T follicular helper cell (primary cell): ENCODE data around the gene RASGRP2.
"Not testable (repeated sequence)": the region's sequence is repeated elsewhere in the genome, so short reads cannot be mapped to it uniquely, and the experiment has no call there.

Source experiments
- DNase-seq: peaks from one replicate; pipeline ENCODE4 v3.0.0-alpha.2; 2020; ENCODE audit warnings: low read depth

RASGRP2 gene

DNA sequence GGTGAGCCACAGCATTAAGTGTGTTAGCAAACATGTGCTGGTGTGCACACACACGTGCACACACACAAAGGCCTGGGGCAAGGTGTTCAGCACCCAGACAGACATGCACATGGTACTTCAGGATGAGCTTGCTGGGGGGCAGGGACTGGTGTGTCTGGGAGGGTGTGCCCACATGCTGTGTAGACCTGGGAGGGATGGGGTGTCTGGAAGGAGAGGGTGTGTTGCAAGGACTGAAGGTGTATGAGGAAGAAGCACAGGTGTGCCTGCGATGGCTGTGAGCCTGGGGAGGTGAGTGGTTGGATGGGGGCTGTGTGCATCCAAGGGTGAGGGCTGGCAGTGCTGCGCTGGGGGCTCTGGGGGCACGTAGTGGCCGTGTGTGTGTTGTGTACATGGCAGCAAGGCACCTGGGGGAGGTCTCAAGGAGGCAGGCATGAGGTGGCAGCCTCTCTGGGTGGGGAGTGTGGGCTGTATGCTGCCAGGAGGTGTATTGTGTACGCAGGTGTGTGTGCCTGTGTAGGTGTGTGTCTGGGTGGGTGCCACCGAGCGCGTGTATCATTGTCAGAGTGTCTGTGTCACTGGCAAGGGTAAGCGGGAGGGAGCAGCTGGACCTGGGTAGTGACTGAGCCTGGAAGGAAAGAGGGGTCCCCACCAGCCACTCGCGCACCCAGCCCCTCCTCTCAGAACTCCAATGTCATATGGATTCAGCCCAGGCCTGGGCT, 23.1 kb downstream of the RASGRP2 start:
- DNase-seq = no peak

DNA sequence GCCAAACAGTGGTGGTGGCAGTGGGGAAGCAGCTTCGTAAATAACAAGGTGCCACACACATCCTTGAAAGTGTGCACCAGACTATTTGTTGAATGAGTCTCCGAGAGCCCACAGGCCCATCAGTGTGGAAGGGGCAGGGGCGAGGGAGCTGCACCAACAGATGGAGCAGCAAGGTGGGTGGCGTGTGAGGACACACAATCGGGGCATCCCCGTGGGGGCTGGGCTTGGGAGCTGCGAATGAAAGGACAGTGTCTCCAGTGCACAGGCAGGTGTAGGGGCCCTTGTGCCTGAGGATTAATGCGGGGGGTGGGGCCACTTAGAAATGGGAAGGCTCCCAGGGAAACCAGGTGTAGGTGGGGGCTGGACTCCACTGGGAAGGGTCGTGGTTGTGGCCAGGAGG, 23.8 kb downstream of the RASGRP2 start:
- no peak for DNase-seq

DNA sequence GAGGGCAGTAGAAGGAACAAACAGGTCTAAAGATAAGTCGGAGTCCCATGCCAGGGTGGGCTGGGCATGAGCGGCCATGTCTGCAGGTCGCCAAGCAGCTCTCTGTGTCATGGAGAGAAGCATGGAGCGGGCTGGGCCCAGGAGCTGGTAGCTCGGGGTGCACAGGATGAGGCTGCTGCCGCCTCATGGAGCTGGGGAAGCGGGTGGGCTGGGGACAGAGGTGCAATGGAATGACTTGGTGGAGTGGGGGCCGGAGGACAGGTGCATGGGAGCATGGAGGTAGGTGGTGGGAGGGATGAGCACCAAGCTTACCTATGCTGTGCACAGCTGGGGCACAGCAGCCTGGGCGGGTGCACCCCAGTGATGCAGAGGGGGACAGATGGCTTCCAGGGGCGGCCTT, 24.5 kb downstream of the RASGRP2 start:
- DNase-seq = no peak

DNA sequence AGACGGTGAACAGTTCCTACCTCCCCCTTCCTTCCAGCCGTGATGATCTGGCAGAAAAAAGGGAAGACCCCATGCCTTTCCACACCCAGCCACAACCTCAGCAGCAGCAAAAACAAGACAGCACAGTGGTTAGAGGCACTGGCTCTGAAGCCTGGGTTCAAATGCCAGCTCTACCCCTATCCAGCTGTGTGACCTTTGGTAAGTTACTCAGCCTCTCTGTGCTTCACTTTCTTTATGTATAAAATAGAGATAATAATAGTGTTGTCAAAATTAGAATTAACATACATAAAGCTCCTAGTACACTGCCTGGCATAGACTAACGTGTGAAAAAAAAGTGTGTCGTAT, 25.2 kb downstream of the RASGRP2 start:
- DNase-seq = no peak

DNA sequence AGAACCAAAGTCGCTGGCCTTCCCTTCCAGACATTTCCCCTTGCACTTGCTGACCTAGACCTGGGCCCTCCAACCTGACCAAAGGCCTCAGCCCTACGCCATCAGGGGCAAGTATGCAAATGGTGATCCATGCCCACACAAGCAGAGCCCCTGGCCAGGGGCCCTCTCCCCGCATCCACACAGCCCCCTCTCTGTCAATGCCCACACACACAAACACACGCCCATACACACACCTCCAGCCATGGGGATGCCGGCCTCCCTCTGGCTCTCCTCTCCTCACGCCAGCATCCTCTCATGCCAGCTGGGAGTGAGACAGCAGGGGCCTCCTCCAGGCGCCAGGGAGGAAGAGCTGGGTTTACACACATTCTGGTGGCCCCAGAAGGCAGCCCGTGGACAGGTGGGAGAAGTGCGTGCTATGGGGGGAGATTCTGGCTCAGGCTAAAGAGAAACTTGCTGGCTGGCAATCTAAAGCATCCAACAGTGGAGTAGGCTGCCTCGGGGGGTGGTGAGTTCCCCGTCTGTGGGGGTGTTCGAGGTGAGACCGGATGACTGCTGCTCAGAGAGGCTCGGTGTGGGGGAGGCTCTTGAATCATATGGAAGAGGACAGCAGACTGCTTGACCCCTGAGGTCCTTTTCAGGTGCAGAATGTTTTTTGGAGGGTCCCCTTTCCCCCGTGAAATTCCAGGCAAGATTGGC, 25.7 kb downstream of the RASGRP2 start:
- DNase-seq = no peak

DNA sequence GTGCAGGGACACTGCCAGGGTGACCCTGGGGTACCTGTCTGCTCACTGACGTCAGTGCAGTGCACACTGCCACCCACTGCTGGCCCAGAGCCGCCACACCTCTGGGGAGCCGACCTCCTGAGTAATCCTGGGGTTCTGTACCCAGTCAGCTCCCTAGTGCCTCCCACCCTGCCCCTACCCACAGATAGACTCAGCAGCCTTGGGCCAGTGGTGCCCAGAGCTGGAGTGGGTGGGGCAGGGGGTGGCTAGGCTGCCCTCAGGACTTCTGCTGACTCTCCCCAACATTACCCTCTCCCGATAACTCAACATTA, 26.7 kb downstream of the RASGRP2 start:
- no peak for DNase-seq

DNA sequence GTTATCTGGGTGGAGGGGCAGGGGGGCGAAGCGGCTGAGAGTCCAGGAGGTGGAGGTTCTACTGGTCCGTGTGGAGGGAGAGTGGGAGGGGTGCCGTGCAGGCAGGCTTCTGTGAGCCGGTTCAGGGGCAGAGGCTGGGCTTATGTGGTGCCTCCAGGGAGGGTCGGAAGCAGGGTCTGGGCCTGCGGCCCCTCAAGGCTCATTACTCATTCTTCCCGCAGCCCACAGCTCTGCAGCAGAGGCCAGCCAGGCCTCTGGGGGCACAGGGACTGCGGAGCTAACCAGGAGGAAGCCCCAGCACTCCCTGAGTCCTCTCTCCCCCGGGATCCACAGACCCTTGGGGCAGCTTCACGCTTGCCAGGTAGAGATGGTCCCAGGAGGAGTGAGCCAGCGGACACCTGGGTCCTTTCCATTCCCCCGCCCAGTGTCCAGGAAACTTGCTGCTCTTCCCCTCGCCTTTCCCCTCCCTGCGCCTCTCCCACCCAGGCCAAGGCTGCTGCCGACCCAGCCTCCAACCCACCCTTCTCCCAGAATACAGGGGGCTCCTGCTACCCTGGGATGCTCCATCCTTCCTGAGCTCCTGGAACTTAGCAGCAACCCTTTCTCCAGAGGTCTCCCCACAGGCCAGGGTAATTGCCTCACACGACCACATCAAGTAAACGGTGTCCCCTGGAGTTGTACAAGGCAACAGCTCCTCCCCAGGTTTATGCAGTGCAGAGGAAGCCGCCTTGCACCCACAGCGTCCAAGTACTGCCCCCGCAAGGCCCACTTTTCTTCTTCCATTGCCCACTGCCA, 27.3 kb downstream of the RASGRP2 start:
- no peak for DNase-seq

DNA sequence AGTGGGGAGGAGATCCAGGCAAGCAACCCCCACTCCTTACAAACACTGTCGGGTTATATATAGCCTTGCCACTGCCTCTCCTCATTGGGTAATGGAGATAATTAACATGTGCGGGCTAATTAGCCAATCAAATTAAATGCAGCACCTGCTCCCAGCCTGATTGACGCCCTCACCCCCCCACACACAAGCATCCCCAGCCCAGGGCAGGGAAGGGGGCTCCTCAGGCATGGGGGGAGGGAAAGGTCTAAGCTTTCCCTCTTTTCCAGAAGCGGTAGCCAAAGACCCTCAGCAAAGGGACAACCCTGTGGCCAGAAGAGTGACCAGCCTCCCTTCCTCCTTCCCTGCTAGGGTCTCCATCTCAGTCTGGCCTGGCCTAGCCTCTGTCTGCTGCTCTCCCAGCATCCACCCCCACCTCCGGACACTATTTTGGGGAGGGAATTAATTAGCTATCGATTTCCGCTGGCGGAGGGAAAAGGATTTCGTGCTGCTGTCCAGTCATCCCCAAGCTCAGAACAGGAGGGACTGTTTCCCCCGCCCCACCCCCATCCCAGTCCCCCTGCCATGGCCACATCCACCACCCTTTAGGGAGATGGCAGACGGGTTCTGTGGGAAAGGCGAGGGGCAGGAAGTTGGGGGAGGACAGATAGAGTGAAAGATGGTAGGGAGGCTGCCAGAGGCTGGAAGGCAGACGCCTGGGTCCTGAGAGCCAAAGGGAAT, 28.0 kb downstream of the RASGRP2 start:
- no peak for DNase-seq

DNA sequence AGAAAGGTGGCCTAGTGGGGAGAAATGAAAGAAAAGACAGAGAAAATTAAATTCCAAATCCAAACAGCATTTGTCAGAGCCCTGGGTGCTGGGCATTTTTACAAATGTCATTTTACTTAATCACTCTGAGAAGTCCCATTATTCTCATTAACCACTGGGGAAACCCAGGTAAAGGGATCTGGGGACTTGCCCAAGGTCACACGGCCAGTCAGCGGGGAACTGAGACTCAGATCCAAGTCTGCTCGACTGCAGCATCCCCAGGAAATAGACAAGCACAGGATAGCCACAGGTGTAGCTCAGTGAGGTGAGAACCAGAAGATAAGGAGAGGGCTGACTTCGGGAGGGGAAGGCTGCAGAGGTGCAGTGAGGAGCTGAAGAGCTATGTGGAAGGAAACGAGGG, 28.8 kb downstream of the RASGRP2 start:
- DNase-seq = no peak

DNA sequence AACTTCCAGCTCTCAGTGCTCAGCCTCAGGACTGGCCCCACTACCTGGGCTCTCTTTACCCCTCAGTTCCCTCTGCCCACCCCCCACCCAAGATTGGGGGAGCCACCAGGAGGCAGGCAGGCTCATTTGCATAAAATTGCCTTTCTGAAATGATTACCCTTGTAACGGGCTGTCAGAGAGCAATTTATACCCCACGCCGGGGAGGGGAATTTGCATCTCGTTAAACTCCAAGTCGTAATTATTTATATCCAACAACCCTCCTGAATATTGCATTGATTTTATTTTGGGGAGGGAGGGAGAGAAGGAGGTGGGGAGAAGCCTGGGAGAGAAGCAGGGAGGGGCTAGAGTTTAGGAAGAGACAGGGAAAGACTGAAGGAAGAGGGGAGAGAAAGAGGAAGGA, 29.3 kb downstream of the RASGRP2 start:
- DNase-seq = no peak

DNA sequence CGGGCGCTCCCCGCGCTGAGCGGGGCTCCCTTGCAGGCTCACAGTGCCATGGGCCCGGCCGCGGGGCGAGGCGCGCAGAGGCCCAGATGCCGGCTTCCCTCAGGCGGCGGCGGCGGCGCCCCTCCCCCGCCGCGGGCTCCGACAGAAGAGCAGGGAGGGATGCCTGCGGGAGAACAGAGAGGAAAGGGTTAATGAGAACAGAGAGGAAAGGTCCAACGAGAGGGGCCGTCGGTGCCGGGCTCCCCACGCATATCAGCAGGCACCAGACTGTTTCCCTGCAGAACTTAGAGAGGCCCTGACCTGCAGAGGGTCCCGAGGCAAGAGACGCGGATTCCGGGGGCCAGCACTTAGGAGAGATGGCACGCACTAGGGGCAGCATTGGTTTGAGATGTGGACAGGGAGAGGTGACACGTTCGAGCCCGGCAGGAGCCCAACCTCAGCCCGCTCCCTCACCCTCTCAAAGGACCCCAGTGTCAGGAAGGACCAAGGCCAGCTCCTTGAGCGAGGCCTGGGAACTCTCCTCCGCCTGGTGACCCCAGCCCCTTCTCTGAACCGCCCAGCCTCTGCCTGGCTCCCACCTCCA, 30.1 kb downstream of the RASGRP2 start:
- no peak for DNase-seq

DNA sequence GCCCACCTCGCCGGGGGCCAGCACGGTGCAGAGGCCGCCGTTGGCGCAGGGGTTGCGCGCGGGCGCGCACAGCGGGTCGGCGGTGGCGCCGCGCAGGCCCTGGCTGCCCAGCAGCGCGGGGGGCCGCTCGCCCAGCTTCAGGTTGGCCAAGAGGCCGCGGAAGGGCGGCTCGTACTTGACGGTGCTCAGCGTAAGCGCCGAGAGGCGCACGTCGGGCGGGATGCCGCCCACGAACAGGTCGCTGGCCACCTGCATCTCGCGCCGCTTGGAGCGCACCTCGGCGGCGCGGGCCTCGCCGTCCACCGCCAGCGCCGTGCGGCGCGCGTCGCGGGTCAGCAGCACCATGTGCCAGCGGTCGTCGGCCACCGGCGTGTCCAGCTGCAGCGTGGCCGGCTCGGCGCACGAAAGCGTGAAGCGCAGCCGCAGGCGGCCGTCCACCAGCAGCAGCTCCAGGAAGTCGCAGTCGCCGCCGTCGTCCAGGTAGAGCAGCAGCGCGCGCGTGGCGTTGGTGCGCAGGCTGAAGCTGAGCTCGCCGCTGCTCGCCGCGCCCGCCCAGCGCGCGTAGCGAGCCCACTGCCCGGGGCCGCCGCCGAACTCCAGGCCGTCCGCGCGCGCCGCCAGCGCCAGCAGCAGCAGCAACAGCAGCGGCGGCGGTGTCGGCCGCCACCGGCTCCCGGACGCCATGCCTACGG, 30.8 kb downstream of the RASGRP2 start:
- DNase-seq = no peak

DNA sequence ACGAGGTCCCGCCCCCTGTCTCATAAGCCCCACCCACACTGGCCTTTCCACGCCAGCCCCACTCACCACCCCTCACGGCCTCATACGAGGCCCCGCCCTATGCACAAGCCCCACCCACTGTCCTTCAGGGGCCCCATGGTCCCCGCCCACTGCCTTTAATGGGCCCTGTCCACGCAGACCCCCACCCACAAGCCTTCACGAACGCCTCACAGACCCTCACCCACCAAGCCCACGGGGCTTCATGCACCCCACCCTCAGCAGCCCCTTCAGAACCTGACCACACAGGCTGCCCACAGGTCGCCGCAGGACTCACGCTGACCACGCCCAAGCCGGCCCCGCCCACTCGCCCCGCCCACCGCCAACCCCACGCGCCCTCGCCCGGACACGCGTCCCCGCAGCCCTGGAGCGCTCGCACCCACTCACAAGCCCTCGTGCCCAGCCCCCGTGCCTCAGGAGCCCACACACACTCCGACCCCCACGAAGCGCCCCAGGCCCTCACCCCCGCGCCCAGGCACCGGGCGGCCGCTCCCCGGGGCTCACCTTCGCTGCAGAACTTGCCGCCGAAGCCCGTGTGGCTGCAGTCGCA, 31.4 kb downstream of the RASGRP2 start:
- no peak for DNase-seq

DNA sequence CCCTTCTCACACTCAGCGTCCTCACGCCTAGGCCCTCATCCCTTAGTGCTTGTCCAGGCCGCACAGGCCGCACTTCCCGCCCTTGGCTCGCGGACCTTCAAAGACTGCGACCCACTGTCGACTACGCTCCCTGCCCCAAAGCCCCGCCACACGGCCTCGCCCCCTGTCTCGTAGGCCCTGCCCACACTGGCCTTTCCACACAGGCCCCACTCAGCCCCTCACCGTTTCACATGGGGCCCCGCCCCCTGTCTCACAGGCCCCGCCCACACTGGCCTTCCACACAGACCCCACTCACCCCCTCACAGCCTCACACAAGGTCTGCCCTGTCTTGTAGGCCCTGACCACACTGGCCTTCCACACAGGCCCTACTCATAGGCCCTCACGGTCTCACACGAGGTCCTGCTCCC, 32.0 kb downstream of the RASGRP2 start:
- no peak for DNase-seq

DNA sequence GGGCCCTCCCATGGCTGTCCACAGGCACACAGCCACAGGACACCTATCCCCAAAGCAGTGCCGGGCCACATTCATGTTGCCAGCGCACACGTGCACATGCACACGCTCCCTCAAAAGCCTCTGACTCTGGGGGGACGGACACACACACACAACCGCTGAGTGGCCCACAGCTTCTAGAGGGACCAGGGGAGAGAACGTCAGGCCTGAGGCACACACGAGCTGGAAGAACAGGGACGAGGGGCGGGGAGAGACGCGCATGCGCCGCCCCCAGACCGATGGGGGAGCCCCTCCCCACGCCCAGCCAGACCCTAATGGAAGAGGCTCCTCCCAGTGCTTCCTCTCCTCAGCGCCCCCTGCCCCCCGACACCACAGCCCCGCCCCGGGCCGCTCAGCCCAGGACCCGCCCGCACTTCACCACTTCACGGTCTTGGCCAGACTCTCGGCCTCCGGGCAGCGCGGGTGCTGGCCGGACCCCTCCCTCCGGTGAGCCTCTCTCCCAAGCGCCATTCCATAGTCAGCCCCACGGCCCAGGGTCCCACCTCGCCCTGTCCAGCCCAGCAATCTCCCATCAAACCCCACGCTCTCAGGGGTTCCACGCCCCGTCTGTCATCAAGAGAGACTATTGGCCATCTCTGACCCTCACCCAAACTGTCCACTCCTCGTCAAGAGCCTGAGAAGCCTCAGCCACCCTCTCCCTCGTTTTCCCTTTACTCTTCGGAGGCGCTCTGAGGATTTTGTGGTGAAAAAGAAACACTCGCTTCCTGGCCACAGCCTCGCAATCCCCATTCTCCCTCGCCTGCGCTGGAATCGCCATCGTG, 32.6 kb downstream of the RASGRP2 start:
- DNase-seq = no peak

DNA sequence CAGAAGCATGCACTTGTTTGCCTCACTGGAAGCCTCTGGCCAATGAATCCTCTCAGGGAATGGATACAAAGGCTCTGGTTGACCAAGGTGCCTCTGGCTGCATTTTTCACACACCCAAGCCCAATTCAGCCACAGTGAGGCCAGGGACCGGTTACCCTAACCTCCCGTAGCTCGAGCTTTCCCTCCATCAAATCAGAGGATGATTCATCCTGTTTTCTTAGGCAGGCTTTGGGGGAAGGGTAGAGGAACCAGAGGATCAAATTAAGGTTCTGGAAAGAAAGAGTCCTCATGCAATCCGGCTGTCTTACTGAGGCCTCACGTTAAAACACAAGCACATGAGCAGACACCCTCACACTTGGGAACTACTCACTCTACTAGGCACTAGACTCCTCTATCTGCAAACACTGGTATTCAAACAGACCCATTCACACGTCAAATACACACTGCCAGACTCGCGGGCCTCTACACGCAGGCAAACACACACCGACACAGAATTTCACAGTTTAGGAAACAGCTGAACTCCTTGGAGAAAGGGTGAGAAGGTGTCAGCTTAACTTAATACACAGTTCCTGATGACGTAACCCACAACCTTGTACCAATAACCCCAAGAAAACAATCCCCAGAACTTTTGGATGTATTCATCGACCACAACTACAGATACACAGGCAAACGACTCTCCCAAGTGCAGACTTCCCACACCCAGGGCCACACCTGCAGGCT, 33.4 kb downstream of the RASGRP2 start:
- no peak for DNase-seq

DNA sequence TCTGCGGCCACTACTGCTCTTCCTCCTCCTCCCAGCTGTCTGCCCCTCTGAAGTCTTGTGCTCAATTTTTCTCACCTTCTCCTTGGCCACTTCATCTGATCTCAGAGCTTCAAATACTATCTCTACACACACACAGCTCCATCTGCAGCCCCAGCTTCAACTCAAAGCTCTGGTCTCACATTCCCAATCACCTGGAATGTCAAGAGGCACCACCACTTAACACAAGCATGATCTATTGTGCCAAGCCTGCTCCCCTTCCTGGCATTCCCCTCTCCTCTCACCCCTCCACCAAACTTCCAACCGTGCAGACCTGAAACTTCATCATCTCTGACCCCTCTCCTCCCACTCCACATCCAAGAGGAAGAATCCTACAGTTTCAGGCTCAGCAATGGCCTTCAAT, 38.4 kb downstream of the RASGRP2 start:
- DNase-seq = no peak

DNA sequence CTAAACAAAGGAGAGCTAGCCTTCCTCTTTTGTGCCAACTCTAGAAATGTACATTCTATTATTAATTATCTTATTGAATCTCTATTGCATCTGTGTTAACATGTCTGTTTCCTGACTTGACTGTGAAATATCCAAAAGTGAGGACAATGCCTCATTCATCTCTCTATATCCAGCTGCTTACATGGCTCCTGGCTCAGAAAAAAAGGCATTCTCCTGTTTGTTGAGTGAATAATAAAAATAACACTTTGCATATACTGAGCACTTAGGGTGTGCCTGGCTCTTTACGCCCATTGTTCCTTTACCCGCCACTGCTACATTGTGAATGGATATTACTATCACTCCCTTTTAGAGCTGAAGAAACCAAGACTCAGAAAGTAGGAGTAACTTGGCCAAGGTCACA, 40.9 kb downstream of the RASGRP2 start:
- no peak for DNase-seq

DNA sequence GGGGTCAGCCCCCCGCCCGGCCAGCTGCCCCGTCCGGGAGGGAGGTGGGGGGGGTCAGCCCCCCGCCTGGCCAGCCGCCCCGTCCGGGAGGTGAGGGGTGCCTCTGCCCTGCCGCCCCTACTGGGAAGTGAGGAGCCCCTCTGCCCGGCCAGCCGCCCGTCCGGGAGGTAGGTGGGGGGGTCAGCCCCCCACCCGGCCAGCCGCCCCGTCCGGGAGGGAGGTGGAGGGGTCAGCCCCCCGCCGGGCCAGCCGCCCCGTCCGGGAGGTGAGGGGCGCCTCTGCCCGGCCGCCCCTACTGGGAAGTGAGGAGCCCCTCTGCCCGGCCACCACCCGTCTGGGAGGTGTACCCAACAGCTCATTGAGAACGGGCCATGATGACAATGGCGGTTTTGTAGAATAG, 42.0 kb downstream of the RASGRP2 start:
- not testable (repeated sequence) for DNase-seq

DNA sequence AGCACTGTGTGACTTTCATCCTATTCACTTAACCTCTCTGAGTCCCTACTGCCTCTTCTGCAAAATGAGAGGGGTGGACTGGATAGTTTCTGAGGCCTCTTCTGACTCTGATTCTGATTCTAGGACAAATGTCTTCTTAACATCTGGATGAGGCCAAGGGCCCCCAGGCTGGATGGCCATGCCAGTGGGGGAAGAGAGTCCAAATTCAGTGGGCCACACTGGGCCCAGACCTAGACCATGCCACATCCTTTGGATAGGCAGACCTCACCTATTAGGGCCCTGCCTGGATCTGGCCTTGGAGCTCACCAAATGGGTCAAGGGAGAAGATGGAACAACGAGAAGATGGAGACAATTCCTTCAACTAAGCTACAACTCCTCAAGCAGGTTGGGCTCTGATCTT, 45.5 kb downstream of the RASGRP2 start:
- no peak for DNase-seq
